Stimulated activated CD4-positive, alpha-beta T cell treated with anti-CD3 and anti-CD28 coated beads, TNF-alpha, amount 100 ng/mL, for 24 hours (primary cell): ENCODE measurements around the gene MRPL48.
"Not testable (repeated sequence)": the region's sequence is repeated elsewhere in the genome, so short reads cannot be mapped to it uniquely, and the experiment has no call there.

Experiments used
- DNase-seq, 3 experiments: peaks; one replicate each; pipeline ENCODE4 v3.0.0-alpha.2; 2020; ENCODE audit warnings: low read depth in 3 of 3

Gene MRPL48

DNA sequence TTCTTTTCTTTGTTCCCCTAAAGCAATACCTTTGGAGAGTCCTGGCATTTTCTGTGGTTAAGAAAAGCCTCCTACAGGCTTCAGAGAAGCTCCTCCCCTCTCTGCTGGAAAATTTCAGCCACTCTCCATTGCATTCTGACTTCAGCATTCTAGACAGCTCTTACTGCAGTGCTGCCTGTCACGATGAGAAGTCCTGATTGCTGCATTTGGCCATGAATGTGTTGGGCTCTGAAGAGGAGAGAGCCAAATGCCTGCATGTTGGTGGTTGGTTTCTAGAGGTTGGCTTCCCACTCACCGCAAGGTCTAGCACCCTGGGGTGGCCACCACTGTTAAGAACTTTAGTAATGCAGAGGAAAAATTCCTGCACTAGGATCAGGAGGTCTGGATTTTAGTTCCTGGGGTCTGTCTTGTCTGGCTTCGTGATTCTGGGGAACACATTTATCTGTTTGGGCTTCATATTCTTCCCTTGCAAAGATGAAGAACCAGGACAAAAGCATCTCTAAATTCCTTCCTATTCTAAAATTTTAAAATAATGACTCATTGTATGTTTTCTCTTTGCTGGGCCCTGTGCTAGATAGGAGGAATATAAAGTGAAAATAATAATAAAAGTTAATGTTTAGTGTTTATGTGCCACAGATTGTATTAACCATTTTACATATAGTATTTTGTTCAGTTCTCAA lies 50.9 kb downstream of the MRPL48 start:
- no peak for DNase-seq

DNA sequence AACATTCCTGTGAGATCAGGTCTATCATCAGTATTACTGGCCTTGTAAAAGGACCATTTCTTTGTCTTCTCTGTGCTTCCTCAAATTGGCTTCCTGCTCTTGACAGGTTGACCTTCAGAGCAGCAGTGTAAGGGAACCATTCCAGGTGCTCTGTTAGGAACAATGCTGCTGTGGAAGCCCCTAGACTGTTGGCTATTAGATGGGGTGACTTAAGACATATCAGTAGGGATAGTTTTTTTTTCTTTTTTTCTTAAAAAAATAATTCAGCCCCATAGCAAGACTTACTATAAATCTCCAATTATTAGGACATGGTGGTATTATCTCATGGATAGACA lies 51.4 kb downstream of the MRPL48 start:
- no peak for DNase-seq

DNA sequence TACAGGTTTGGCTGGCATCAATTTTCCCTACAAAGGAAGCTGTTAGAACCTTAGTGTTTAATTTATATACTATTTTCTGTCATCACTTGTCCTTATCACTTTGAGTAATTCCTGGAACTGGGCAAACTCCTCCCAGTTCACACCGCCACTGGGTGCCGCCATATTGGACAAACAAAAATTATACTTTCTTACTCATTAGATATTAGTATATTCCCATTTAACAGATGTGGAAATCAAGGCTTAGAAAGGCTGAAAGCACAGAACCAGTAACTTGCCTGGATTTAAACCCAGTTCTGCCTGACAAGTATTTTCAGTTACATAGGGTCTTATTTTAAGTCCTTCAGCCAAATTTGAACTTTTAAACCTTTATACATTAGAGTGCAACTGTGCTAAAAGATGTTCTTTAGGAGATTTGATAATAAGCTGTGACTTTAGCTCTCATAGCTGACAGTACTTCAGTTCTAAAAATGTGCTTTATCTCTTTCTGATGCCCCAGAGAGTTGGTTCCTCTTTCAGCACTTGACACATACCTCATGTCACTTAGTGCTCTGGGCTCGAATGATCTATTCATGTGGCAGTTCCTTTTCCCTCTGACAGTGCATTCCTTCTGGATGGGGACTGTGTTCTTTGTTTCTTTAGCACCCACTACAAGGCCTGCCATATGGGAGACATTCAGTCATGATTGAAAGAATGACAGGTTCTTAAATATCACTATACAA lies 63.5 kb downstream of the MRPL48 start:
- DNase-seq = no peak

DNA sequence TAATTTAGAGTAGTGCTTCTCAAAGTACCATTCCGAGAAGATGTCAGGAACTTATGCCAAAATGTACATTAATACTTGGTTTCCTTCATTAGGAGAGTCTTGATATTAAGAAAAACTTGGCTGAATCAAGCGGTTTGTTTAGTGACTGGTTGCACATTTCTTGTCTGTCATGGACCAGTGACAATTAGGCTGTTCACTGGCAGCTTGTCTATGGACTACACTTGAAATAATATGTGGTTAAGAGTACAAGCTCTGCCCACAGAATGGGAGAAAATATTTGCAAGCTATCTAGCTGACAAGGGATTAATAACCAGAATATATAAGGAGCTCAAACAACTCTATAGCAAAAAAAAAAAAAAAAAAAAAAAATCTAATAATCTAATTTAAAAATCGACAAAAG lies 64.4 kb downstream of the MRPL48 start:
- DNase-seq = no peak

DNA sequence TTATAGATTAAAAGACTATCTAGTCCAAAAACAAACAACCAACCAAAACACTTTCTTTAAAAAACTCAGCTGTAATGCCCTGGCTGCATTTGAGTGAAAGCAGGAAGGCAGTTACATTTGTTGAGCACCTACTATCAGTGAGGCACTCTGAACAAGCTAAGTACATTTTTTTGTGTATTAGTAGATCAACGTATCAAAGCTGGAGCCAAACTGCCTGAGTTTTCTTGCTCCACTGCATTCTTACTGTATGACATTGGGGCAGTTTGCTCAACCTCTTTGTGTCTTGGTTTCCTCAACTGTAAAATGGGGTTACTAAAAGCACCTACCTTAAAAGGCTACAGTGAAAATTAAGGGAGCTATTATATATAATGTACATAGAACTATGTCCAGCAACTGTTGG lies 67.0 kb downstream of the MRPL48 start:
- no peak for DNase-seq

DNA sequence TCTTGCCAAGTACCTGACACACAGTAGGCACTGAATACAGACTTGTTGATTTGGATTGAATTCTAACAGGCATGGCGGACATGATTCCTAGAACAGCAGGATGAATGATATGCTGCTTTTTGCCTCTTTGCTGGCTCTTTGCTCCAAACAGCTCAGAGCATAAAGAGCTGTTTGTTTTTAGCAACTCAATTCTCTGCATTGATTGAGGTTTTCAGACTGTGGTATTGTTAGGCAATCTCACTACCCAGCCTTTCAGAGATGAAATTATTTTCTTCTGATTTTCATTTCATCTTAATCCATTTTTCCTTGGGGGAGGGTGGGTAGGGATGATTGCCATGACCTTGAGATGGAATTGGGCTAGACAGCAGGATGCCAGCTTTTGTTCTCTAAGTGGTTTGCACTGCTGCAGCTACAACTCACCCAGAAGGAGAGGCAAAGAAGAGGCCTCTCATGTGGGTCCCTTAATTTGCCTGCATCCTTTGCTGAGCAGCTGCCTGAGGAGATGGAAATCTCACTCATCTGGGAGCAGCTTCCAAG lies 68.4 kb downstream of the MRPL48 start:
- no peak for DNase-seq

DNA sequence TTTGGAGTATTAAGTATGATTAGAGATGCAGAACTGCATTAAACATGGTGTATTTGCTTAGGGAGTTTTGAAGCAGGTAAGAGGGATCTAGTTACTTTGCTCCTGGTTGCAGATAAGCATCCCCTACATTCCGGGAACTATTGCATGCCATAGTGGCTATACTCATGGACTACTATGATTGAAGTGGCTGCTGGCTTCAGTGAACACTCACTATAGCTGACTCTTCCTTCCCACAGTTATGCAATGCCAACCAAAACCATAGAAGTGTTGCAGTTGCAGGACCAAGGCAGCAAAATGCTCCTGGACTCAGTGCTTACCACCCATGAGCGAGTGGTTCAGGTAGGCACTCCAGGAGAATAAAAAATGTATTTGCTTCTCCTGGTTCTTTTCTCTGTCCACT lies 72.0 kb downstream of the MRPL48 start:
- no peak for DNase-seq

DNA sequence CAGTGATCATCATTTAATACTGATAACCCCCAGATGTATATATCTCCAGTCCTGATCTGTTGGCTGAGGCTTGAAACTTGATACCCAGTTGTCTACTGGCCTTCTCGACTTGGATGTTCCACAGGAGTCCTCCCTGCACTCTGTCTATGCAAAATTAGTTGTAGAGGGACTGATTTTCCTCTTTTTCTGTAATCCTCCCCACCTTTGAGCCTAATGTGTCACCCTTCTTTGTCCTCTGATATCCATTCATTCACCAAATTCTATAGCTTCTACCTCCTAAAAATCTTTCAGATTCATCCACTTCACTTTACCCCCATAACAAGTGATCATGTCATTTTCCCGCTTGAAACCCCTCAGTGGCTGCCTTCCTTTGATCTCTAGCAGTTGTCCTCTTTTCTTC lies 72.5 kb downstream of the MRPL48 start:
- DNase-seq = no peak

DNA sequence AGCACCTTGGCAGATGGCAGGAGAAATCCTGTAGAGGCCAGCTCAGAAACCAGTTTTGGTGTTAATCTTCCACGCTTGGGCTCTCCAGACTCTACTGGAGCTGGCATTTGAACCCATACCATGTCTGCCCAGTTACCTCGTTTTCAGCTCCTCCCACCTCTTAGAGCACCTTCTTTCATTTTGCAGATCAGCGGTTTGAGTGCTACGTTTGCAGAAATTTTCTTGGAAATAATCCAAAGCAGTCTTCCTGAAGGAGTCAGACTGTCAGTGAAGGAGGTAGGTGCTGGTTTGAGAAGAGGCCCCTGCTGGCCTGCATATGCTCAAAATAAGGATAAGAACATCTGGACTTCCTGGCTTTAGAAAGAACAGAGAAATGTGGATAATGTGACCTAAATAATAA lies 75.3 kb downstream of the MRPL48 start:
- no peak for DNase-seq

DNA sequence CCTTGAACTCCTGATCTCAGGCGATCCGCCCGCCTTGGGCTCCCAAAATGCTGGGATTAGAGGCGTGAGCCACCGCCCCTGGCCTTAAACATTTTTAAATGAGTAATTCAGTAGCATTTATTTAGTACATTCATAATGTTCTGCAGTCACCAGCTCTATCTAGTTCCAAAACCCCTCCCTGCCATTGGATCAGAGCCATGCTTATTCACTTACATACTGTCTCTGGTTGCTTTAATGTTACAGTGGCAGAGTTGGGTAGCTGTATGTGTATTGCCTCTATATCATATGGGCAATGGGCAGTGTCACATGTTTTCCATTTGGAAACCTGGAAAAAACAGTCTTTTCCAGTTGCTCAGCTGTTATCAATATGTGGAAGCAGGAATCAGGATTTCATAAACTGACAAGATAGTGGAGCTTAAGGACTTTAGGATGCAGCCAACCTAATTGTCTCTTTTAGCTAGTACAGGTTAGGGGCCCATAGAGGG lies 78.5 kb downstream of the MRPL48 start:
- DNase-seq = no peak

DNA sequence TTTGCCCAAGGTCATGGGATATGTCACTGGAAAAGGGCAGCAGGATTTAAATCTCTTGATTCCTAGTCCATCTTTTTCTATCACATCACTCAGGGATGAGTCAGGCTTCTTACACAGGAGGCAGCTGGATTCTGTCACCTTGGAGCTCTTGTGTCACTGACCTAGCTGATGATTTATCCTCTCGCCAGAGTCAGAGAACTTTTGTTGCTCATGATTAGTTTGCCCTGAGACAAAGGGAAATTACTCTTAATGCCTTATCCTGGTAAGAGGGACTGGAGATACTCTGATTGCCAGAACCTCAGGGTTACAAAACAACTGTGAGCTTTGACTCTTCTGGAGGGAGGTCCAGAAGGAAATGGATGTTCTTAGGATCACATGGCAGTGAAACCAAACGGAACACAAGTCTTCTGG lies 78.9 kb downstream of the MRPL48 start:
- no peak for DNase-seq

DNA sequence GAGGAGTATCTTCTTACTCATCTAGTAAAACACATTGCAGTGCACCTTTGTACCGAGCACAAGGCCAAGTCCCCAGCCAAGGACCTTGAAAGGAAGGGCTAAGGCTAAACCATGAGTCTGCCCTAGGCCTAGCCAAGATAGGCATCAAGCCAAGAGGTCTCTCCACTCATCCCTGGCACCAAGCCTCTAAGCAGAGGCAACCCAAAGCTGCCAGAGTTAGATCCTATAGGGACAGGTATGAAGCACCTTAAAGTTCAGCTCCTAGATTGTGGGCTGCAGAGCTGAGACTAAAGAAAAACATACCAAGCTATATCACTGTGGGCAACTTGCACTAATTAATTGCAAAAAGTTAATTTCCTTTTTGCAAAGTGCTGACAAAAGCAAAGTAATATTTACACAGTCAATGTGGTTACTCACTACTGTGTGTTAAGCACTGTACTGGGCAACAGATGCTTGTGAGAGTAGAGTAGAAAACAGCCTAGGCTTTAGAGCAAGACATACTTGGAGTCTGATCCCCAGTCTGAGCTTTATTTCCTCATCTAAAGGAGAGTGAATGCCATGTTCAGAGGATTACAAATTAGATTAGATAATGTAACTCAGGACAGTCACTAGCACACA lies 81.8 kb downstream of the MRPL48 start:
- DNase-seq = no peak

DNA sequence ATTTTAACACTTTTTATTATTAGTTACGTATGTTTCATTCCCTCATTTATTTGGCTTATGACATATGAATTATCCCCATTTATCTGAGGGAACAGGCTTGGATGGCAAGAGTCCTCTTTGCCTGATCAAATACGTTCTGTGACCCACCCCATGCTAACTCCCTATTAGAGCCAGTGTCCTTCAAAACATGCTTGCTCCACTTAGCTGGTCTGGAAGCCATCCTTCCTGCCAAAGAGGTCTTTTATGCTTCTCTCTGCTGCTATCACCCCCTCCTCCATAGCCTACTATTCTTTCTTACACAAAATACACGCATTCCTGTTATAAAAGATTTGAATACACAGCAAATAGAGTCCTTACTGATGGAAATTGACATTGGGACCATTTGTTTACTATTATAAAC lies 82.6 kb downstream of the MRPL48 start:
- DNase-seq = no peak

DNA sequence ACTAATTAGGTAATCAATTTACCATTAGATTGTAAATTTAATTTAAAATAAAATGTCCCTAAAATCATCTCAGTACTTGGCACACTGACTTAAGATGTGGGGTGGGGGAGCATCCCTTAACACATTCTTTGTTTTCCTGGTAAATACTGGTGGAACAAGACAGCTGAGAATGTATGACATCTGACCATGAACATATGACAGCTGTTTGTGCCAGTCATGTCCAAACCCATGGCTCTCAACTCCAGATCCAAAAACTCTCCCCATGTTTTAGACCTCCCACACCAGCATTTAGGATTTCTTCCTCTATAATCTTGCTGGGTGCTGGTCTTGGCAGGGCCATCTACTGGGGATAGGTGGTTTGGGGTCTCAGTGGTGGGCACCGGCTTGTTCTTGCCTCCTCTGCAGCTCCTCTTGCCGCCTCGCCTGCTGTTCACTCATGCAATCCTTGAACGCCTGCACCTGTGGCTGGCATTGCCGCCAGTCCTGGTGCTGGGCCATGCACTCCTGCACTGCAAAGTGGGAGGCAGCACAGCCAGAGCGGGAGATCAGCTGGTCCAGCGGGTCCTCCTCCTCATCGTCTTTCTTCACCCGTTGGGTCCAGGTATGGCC lies 85.2 kb downstream of the MRPL48 start:
- DNase-seq = no peak

DNA sequence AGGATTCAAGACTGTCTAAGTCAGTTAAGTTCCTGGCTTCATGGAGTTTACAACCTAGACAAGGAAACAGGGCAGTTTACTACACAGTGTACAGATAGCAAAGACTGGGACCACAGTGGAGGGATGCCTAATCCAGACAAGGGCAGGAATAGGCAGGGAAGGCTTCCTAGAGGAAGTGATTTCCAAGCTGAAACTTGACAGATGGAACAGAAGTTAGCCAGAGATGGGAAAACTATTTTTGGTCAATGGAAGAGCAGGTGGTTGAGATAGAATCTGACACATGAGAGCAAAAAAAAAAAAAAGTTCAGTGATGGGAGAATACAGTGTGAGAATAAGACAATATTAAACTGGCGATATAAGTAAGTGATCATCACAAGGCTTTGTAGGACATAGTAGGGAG lies 87.7 kb downstream of the MRPL48 start:
- no peak for DNase-seq

DNA sequence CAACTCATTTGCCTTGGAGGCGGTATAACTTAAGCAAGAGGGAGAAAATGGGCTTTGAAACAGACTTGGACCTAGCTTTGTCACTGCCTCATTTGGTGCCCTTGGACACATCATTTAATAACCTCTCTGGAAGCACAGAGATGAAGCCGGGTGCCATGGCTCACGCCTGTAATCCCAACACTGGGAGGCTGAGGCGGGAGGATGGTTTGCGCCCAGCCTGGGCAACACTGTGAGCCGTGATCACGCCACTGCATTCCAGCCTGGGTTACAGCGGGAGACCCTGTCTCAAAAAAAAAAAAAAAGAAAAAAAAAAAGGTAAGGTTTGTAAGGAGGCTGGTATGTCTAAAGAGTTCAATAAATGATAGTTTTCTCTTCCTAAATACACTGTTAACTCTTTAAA lies 88.2 kb downstream of the MRPL48 start:
- no peak for DNase-seq

DNA sequence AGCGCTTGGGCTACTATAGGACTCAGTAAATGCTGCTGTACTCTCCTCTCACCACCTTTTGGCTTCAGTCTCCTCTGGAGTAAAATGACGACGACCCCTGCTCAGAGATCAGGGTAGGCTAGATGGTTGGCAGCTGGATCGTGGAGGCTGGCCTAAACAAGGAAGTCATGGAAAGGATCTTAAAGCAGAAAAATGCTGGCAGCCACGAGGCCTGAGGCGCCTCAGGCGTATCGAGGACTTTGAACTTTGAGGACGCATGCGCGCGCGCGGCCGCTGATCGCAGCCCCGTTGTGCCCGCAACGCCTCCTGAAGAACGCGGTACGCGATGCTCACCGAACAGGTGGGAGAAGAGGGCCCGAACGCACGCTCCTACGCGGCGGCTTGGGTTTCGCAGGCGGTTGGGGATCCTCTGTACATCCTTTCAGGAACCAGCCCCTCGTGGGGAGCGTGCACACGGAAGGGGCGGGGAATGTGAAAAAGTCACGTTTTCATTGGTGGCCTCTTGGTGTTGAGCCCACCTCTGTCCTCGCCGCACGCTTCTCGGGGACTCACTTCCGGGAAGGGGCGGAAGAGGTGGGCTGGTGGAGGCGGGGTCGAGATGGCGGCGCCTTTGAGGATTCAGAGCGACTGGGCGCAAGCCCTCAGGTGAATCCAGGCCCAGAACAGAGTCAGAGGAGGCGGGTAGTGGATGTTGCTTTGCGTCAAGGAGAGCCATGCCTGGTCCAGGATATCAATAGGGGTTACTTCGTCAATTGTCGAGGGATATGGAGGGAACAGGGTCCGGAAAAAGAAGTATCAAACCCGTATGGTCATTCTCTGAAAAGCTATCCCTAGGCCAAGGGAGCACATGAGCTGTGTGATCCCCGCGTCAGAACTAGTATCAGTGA lies 89.0 kb downstream of the MRPL48 start, which contains the start of the genes COA4 and PAAF1:
Gene COA4, minus strand, starts transcription at position 423 of the 887 bp plus-strand sequence. CDS start 3,468 bp downstream, outside the sequence.
Gene PAAF1, plus strand, starts transcription at position 576 of the 887 bp plus-strand sequence. Its CDS starts 23 bp downstream, at position 599.
- peak; percentile 88 to 93 (median 88) for DNase-seq

DNA sequence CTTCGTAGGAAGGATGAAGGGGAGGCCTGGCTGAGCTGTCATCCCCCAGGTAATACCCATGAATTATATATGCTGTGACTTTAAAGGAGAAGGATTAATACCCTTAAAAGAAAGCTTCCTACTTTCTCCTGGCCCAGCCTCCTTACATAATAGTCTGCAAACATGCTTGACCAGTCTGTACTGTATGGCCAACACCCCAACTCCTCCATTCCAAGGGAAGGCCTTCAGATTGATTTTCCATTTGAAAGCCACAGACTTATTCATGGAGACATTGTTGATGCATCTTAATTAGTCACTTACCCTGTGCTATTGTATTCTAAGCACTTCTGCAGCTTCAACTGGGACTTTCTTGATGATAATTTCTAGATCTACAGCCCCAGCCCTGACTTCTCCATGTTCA lies 91.1 kb downstream of the MRPL48 start:
- DNase-seq = no peak

DNA sequence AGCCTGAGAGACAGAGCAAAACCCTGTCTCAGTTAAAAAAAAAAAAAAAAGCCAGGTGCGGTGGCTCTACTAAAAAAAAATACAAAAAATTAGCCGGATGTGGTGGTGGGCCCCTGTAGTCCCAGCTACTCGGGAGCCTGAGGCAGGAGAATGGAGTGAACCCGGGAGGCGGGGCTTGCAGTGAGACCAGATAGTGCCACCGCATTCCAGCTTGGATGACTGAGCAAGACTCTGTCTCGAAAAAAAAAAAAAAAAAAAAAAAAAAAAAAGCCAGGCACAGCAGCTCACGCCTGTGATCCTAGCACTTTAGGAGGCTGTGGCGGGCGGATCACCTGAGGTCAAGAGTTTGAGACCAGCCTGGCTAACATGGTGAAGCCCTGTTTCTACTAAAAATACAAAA lies 92.8 kb downstream of the MRPL48 start:
- DNase-seq = not testable (repeated sequence)

DNA sequence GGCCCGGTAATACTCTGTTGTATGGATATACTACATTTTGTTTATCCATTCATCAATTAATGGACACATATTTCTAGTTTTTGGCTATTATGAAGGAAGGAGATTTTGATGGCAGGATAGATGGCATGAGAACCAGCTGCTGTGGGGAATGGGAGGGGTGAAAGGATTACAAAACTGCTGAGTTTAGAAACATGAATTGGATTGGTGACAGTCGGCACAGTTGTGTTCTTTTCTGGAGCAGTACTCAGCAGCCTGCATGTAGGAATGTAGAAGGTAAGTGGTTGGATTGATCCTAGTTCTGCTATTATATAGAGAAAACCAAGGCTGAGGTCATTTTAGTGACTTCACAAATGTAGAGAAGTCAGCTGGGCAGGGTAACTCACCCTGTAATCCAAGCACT lies 96.2 kb downstream of the MRPL48 start:
- DNase-seq = no peak

DNA sequence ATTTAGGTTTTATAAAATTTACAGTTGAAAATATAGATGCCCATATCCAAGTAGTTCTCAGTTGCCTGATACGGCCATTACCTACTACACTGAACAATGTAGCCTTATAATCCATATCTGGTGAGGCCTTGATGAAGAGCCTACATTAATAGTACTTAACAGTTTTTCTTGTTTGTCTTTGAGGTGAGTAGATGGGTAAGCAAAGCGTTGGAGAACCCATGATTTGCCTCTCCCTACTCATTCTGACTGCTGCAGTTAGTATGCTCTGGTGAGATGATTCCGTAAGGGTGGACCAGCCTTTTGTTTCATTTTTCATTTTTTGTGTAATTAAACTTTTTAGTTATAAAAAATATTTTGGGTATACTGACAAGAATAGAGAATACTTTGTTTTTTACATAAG lies 100.6 kb downstream of the MRPL48 start:
- no peak for DNase-seq
